Measurements from ENCODE around the gene DNAJB8. TPM values are rescaled to one million over a fixed set of nuclear protein-coding genes. Genes with fewer than 3 reads are reported as not detected.

The DNAJB8 gene
- total RNA-seq, 2 experiments from 2014 or later, result not detected

DNA sequence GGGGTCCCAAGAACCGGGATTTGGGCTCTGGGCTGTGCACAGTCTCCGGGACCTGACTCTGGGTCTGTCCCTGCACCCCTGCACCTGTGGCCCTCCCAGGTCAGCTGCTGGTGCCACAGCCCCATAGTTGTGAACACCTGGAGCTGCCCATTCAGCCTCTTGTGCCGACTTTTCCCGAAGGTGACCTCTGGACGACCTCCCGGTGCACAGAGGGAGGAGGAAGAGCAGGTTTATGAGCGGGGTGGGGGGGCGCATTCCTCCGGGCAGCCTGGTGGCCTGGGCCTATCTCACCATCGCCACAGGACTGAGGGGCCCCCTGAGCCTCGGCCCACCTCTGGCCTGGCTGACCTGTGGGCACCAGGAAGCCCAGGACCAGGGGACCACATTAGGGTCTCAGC, 45.3 kb downstream of the DNAJB8 start:
- no peaks in the 10 kb centered on the region for H3K9me2 ChIP-seq (ENCODE audit: insufficient read depth, low read length)
- intact Hi-C loops (cut with micrococcal nuclease; ENCODE audit: unreplicated experiment), result no loop called here
- BruUV-seq (replicated peaks), result no TSS peak
- H4K20me1 ChIP-seq (ENCODE audit: insufficient read depth, low read length), result no peaks in the 10 kb centered on the region
- DNase-seq (ENCODE audit: low spot score), result no peak
- POLR2A ChIA-PET, result no interaction called here
- TF ChIP-seq, protein P1, sequence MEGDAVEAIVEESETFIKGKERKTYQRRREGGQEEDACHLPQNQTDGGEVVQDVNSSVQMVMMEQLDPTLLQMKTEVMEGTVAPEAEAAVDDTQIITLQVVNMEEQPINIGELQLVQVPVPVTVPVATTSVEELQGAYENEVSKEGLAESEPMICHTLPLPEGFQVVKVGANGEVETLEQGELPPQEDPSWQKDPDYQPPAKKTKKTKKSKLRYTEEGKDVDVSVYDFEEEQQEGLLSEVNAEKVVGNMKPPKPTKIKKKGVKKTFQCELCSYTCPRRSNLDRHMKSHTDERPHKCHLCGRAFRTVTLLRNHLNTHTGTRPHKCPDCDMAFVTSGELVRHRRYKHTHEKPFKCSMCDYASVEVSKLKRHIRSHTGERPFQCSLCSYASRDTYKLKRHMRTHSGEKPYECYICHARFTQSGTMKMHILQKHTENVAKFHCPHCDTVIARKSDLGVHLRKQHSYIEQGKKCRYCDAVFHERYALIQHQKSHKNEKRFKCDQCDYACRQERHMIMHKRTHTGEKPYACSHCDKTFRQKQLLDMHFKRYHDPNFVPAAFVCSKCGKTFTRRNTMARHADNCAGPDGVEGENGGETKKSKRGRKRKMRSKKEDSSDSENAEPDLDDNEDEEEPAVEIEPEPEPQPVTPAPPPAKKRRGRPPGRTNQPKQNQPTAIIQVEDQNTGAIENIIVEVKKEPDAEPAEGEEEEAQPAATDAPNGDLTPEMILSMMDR (conservative IDR thresholded peaks at IDR 0.05; ENCODE audit: low read length), result no peak
- TF ChIP-seq EZH2phosphoT487 (IDR thresholded peaks at IDR 0.05; ENCODE audit: borderline replicate concordance, low read depth, low read length), result no peak
- H3K4me3 ChIP-seq (ENCODE audit: low read depth, low read length, poor library complexity, severe bottlenecking), result no peak overlapping the region
- H3K36me3 ChIP-seq (ENCODE audit: insufficient read depth, low read length), result no peaks in the 10 kb centered on the region
- no peak overlapping the region for H3K27ac ChIP-seq (ENCODE audit: low read depth, low read length, poor library complexity, severe bottlenecking)
- H3K9me3 ChIP-seq (ENCODE audit: low read length), result no peaks in the 10 kb centered on the region
- H3K79me2 ChIP-seq (ENCODE audit: insufficient read depth, low read depth, low read length), result no peaks in the 10 kb centered on the region
- H3K4me2 ChIP-seq (ENCODE audit: low read length), result no peak overlapping the region
- CTCF ChIA-PET (ENCODE audit: unreplicated experiment), result no interaction called here
- no peaks in the 10 kb centered on the region for H3K4me1 ChIP-seq (ENCODE audit: insufficient read depth, low read length, poor library complexity, severe bottlenecking)
- no peak overlapping the region for H2AFZ ChIP-seq (ENCODE audit: low read length)

DNA sequence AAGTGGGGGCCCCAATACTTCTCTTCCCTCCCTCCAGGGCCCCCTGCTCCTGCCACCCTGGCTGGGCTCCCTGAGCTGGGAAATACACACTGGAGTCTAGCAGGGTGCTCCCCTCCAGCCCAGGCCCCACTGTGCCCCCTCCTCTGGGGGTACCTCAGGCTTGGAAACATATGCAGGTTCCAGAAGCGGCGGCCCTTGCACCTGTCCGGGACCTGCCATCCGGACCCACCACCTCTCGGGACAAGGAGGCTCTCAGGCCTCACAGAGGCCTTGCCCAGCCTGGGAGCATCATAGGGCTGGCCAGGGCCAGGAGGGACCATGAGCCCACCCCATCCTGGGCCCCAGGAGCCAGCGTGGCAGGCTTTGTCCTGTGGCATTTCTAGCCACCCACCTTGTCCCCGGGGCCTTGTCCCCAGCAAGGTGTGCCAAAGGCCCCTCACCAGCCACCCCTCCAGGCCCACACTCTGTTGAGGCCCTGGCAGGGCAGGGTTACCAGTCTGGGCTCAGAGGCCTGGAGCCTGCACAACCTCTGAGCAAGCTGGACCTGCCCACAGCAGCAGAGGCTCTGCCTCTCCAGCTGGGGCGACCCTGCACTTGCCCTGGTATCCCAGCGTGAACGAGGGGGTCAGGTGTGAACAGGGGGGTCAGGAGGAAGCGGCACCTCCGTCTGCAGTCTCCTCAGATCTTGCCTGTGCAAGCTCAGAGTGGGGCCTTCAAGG, 45.8 kb downstream of the DNAJB8 start:
- no peaks in the 10 kb centered on the region for H3K36me3 ChIP-seq (ENCODE audit: insufficient read depth, low read length)
- no peak overlapping the region for H3K4me2 ChIP-seq (ENCODE audit: low read length)
- H3K9me3 ChIP-seq (ENCODE audit: low read length), result no peaks in the 10 kb centered on the region
- H2AFZ ChIP-seq (ENCODE audit: low read length), result no peak overlapping the region
- H3K4me1 ChIP-seq (ENCODE audit: insufficient read depth, low read length, poor library complexity, severe bottlenecking), result no peaks in the 10 kb centered on the region
- no peak for DNase-seq (ENCODE audit: low spot score)
- CTCF ChIA-PET (ENCODE audit: unreplicated experiment), result no interaction called here
- TF ChIP-seq, protein P1 (conservative IDR thresholded peaks at IDR 0.05; ENCODE audit: low read length), result no peak
- no peak for TF ChIP-seq EZH2phosphoT487 (IDR thresholded peaks at IDR 0.05; ENCODE audit: borderline replicate concordance, low read depth, low read length)
- intact Hi-C loops (cut with micrococcal nuclease; ENCODE audit: unreplicated experiment), result no loop called here
- no peaks in the 10 kb centered on the region for H3K9me2 ChIP-seq (ENCODE audit: insufficient read depth, low read length)
- H3K4me3 ChIP-seq (ENCODE audit: low read depth, low read length, poor library complexity, severe bottlenecking), result no peak overlapping the region
- POLR2A ChIA-PET, result no interaction called here
- no TSS peak for BruUV-seq (replicated peaks)
- no peak overlapping the region for H3K27ac ChIP-seq (ENCODE audit: low read depth, low read length, poor library complexity, severe bottlenecking)
- H4K20me1 ChIP-seq (ENCODE audit: insufficient read depth, low read length), result no peaks in the 10 kb centered on the region
- no peaks in the 10 kb centered on the region for H3K79me2 ChIP-seq (ENCODE audit: insufficient read depth, low read depth, low read length)

DNA sequence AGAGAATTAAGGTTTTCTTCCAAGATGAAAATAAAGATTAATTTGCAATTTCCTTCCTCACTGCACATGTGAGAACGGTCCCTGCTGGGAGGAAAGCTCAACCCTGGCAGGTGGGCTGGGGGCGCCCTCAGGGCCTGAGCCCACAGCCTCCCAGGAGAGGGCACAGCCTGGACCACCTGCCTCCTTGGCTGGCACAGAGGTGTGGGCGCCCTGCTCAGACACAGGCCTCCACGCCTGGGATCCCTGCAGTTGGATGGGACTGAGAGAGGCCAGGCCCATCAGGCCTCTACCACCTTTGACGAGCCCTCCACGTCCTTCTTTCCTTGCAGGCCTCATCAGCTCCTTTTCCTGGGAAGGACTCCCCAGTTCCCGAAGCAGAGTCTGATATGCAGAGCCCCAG, 46.4 kb downstream of the DNAJB8 start:
- ChIA-PET CTCF (ENCODE audit: unreplicated experiment) (no interaction called here), POLR2A (no interaction called here)
- Histone ChIP-seq H3K9me3 (ENCODE audit: low read length) (no peaks in the 10 kb centered on the region), H3K4me3 (ENCODE audit: low read depth, low read length, poor library complexity, severe bottlenecking) (no peak overlapping the region), H3K9me2 (ENCODE audit: insufficient read depth, low read length) (no peaks in the 10 kb centered on the region), H2AFZ (ENCODE audit: low read length) (no peak overlapping the region), H3K79me2 (ENCODE audit: insufficient read depth, low read depth, low read length) (no peaks in the 10 kb centered on the region), H3K4me1 (ENCODE audit: insufficient read depth, low read length, poor library complexity, severe bottlenecking) (no peaks in the 10 kb centered on the region), H3K4me2 (ENCODE audit: low read length) (no peak overlapping the region), H3K27ac (ENCODE audit: low read depth, low read length, poor library complexity, severe bottlenecking) (no peak overlapping the region), H3K36me3 (ENCODE audit: insufficient read depth, low read length) (no peaks in the 10 kb centered on the region), H4K20me1 (ENCODE audit: insufficient read depth, low read length) (no peaks in the 10 kb centered on the region)
- BruUV-seq (replicated peaks), result no TSS peak
- TF ChIP-seq EZH2phosphoT487 (IDR thresholded peaks at IDR 0.05; ENCODE audit: borderline replicate concordance, low read depth, low read length), result no peak
- TF ChIP-seq, protein P1 (conservative IDR thresholded peaks at IDR 0.05; ENCODE audit: low read length), result no peak
- intact Hi-C loops (cut with micrococcal nuclease; ENCODE audit: unreplicated experiment), result no loop called here
- DNase-seq (ENCODE audit: low spot score), result no peak
